Stimulated activated CD4-positive, alpha-beta T cell treated with anti-CD3 and anti-CD28 coated beads, Interleukin-4, amount 100 ng/mL, for 48 hours (primary cell): ENCODE data around the gene KAZN.

Experiments used
- DNase-seq, 2 donors: peaks; one replicate each; pipeline ENCODE4 v3.0.0-alpha.2; 2020; ENCODE audit warnings: low read depth in 2 of 2

The KAZN gene

GRCh38 chr1:14647777-14648176 lies 49.3 kb downstream of the KAZN start:
- DNase-seq: no peak

GRCh38 chr1:14648391-14648790 lies 49.9 kb downstream of the KAZN start:
- no peak for DNase-seq

- DNase-seq: no peak
Measured at GRCh38 chr1:14648896-14649855, 50.7 kb downstream of the KAZN start.

- no peak for DNase-seq
Measured at GRCh38 chr1:14649976-14650375, 51.5 kb downstream of the KAZN start.

- no peak for DNase-seq
Measured at GRCh38 chr1:14650951-14651350, 52.5 kb downstream of the KAZN start.

- no peak for DNase-seq
Measured at GRCh38 chr1:14652840-14653239, 54.4 kb downstream of the KAZN start.

GRCh38 chr1:14653461-14653960 lies 55.0 kb downstream of the KAZN start:
- DNase-seq: no peak

GRCh38 chr1:14654554-14654953 lies 56.1 kb downstream of the KAZN start:
- DNase-seq: no peak

- no peak for DNase-seq
Measured at GRCh38 chr1:14655385-14655784, 56.9 kb downstream of the KAZN start.

- no peak for DNase-seq
Measured at GRCh38 chr1:14656384-14656937, 58.0 kb downstream of the KAZN start.

- DNase-seq: no peak
Measured at GRCh38 chr1:14658642-14659041, 60.2 kb downstream of the KAZN start.

GRCh38 chr1:14659913-14660312 lies 61.4 kb downstream of the KAZN start:
- no peak for DNase-seq

GRCh38 chr1:14660801-14661200 lies 62.3 kb downstream of the KAZN start:
- DNase-seq: no peak

- DNase-seq: no peak
Measured at GRCh38 chr1:14661222-14661621, 62.7 kb downstream of the KAZN start.

GRCh38 chr1:14662116-14662515 lies 63.6 kb downstream of the KAZN start:
- no peak for DNase-seq

GRCh38 chr1:14663773-14664172 lies 65.3 kb downstream of the KAZN start:
- no peak for DNase-seq

- DNase-seq: no peak
Measured at GRCh38 chr1:14666373-14666772, 67.9 kb downstream of the KAZN start.

- no peak for DNase-seq
Measured at GRCh38 chr1:14666962-14667650, 68.6 kb downstream of the KAZN start.

GRCh38 chr1:14667651-14667984 lies 69.1 kb downstream of the KAZN start:
- no peak for DNase-seq

GRCh38 chr1:14668538-14668937 lies 70.1 kb downstream of the KAZN start:
- DNase-seq: no peak

- no peak for DNase-seq
Measured at GRCh38 chr1:14672005-14672404, 73.5 kb downstream of the KAZN start.

- no peak for DNase-seq
Measured at GRCh38 chr1:14674030-14674429, 75.5 kb downstream of the KAZN start.

- DNase-seq: no peak
Measured at GRCh38 chr1:14676400-14676799, 77.9 kb downstream of the KAZN start.
